GM19240 (cell line): ENCODE measurements around the gene FLNA.
"Not testable (repeated sequence)": the region's sequence is repeated elsewhere in the genome, so short reads cannot be mapped to it uniquely, and the experiment has no call there.

Experiments
- DNase-seq: peaks from one replicate; pipeline ENCODE4 v3.0.0; 2011; ENCODE audit warnings: low spot score; ENCODE audit not compliant: insufficient read length

FLNA gene

DNA sequence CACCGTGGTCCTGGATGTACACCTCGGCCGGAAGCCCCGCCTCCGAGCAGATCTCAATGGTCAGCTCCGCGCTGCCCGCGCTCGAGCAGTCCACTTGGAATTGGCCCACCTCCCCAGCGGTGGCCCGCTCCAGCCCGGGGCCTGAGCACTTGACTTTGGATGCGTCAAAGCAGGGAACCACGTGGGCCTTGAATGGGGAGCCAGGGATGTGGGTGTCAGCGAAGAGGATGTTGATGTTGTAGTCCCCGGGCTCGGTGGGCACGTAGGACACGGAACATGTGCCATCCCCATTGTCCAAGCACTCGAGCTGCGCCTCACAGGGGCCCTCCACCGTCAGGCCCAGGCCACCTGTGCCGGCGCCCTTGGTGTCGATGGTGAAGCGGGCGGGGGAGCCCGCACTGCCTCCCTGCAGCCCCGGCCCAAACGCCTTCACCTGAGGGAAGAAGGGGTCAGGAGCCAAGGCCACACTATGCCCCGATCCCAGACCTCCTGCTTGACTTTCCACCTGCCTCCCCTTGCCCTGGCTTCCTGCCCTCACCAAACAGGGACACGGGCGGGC lies 14.2 kb downstream of the FLNA start:
- DNase-seq: no peak

- no peak for DNase-seq
Observed at GRCh38 chrX:154359362-154360154, 14.9 kb downstream of the FLNA start.

DNA sequence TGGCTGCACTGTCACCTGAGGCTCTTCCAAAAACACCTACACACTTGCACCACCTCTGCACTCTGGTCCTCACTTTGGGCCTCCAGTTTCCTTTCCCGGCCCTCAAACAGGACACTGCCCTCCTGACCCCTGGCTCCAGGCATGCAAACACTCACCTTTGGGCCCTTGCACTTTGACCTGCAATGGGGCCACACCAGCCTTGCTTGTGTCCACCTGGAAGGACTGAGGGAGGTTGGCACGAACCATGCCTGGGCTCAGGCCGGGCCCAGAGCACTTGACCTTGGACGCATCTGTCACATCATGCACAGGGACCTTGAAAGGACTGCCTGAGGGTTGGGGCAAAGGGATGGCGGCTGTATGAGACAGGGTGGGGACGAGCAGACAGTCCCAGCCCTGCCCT lies 15.6 kb downstream of the FLNA start:
- no peak for DNase-seq

DNA sequence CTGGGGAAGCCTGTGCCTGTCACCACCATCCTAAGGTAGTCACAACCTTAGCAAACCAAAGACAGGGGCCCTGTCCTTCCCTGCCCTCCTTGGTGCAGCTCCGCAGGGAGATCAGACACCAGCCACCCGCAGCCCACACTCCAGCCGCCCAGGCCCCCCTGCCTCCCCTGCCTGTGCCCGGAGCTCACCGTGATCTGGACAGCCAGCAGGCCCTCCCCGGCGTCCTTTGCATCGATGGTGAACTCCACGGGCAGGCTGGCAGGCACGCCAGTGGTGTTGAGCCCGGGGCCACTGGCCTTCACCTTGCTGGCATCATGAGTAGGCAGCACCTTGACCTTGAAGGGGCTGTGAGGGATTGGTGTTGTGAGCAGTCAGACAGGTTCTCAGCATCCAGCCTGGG lies 16.4 kb downstream of the FLNA start:
- no peak for DNase-seq

DNA sequence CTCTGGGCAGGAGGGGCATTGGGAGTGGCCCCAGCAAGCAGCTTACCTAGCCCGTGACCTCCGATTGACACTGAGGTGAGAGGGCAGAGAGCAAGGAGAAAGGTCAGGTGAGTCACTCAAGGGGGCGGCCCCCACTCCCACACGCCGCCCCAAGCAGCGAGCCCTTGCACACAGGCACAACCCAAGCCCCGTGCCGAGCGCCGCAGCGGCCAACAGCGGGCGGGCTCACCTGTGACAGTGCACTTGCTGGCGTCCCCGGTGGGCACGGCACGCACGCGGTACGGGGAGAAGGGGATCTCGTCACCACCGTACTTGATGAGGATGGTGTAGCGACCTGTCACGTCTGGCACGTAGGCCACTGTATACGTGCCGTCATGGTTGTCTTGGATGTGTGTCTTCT lies 17.2 kb downstream of the FLNA start:
- no peak for DNase-seq

DNA sequence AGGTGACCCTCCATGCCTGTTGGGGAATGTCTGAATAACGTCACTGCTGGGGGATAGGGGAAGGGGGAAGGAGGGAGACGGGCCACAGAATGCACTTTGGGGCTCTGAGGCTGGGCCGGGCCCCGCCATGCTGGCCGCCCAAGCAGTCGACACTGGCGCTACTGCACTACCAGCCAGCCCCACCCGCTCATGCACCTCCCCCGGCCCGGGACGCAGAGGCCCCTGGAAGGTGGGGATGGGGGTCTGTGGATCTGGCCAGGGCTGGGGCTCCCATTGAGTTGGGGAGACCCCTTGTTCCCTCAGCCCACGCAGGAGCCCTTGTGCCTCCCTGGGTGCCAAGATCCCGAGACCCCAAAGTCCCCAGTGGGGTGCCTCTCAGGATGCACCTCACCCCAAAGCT lies 17.8 kb downstream of the FLNA start:
- no peak for DNase-seq

DNA sequence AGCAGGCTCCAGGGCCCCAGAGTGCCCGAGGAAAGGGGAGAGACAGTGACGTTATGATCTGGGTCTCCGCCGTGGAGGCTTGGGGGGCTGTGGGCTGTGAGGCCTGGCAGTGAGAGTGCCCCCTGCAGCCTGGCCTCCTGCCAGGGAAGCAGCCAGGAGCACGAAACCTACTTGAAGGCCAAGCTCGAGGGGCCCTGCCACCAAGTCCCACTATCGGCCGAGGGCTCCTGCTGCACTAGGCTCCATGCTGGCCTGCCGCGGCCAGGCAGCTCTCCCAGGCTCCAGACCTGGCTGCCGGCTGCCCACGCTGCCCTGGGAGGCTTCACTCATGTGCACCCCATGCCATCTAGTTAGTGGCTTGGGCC lies 18.7 kb downstream of the FLNA start:
- no peak for DNase-seq

DNA sequence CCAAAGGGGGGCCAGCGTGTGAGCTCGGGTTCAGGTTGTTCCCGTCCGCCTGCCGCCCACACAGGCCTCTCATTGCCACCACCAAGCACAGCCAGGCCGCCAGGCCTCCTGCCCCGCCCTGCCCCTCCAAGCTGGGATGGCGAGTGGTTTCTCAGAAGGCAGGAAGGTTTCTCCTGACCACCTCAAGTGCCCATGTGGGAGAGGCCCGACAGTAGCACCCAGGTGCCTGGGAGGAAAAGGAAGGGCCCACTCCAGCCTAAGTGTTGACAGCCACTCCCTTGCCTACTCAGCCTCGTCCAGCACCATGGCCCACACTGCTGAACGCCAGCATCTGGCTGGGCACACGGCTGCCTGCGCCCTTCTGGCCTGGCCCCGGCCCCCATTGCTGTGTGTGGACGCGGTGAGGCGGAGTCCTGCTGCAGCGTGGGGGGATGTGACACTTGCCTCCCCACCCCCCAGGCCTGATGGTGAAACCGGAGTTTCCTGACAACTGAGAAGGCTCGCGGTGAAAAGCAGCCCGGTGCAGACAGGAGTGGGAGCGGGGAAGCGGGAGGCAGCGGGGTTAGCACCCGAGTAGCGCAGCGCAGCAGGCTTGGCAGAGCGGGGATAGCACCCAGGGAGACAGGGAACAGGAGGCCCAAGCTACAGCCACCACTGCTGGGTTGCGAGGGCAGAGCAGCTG lies 19.2 kb downstream of the FLNA start:
- DNase-seq: no peak

DNA sequence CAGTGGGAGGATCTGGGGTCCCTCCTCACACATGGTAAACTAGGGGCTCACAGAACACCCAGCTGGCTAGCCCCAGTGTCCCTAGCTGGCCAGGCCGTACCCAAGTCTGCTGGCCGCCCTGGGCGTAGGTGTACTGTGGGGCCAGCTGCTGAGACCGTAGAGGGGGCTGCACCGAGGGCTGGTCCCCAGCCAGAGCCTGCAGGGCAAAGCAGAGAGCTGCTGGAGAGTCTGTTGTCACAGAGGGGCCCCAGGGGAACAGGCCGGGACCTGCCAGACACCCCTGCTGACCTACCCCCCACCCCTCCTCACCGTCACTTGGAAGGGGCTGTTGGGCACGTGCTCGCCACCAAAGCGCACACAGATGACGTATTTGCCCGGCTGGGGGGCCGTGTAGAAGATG lies 19.9 kb downstream of the FLNA start:
- DNase-seq: no peak

- no peak for DNase-seq
Observed at GRCh38 chrX:154354013-154354412, 20.4 kb downstream of the FLNA start.

DNA sequence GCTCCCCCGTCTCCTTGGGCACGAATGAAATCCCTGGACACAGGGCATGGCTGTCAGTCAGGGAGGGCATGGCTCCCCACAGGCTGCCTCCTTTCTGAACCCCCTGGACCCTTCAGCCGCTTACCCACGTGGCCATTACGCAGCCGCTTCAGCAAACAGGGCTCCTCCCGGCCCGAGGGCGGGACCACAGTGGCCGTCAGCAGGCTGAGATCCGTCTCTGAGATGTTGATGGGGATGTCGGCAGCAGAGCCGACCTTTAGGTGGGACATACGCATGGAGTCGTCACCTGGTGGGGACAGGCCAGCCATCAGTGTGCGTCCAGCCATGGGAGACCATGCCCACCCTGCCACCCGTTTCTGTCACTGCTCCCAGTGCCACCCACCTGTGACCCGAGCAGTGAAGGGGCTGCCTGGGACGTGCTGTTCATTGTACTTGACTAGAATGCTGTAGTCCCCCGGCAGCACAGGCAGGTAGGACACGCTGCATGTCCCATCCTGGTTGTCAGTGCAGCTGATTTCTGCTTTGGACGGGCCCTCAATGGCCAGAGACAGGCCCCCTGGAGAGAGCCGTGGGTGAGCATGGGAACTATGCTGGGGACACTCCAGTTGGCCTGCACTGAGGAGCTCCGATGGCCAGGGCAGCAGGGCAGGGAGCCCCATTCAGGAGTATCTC lies 21.1 kb downstream of the FLNA start:
- no peak for DNase-seq

DNA sequence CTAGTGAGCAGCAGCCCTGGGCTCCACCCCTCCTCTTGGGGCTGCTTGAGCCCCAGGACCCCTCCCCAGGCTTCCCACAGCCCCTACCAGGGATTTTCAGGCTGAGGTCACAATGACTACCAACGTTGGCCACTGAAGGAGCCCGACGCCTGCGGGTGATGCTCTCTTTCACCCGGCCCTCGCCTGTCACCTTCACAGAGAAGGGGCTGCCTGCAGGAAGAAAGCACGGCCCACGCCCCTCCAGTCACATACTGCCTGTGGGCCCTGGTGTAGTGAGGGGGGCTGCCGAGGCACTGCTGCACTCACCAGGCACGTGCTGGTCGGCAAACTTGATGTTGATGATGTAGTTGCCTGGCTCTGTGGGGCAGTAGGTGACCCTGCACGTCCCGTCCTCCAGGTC lies 22.0 kb downstream of the FLNA start:
- DNase-seq: no peak

DNA sequence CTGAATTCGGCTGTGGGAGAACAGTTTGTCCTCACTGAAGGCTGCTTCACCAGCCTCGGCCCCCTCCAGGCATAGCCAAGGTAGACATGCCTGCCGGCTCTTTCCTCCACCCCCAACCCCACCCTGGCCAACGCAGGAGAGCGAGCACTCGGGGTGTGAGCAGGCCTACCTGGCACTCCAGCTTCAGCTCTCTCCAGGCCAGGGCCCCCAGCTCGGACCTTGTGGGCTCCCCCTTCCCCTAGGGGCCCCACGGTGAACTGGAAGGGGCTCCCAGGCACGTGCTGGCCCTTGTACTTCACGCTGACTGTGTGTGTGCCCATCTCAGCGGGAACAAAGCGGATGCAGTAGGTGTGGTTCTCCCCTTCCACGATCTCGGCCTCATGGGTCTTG lies 22.4 kb downstream of the FLNA start:
- no peak for DNase-seq

GRCh38 chrX:154351183-154352011 lies 23.0 kb downstream of the FLNA start:
- no peak for DNase-seq

DNA sequence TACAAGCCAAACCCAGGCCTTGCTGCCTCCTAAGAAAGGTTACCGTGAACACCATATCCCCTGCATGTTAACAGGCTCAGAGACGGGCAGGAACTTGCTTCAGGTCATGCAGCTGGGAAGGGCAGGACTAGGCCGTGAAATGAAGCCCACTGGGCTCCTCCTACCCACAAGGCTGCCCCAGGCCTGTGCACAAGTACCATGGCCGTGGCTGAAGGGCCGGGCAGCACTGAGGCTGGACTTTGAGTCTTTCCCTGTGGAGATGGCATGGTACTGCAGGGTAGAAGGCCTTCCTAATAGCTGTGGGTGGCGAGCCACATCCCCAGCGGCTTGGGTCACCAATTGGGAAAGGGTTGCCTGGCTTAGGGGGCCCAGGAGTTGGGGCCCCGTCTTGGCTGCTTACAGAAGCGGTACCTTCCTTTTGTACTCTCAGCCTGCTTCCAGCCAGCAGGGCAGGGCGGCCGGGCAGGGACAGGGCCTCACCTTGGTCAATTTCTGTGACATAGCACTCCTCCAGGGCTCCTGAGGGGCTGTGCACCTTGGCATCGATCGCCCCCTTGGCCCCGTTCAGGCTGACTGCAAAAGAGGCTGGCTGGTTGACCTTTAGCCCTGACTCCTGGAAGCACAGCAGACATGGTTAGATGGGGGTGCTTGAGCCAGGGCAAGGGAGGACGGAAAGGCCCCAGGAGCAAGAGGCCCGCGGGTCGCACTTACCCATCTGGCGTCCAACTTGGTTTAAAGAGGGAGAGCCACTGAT lies 23.8 kb downstream of the FLNA start:
- DNase-seq: no peak

- DNase-seq: no peak
Observed at GRCh38 chrX:154349979-154350378, 24.5 kb downstream of the FLNA start.

- DNase-seq: no peak
Observed at GRCh38 chrX:154349359-154349935, 25.0 kb downstream of the FLNA start.

- no peak for DNase-seq
Observed at GRCh38 chrX:154348646-154349358, 25.6 kb downstream of the FLNA start.

DNA sequence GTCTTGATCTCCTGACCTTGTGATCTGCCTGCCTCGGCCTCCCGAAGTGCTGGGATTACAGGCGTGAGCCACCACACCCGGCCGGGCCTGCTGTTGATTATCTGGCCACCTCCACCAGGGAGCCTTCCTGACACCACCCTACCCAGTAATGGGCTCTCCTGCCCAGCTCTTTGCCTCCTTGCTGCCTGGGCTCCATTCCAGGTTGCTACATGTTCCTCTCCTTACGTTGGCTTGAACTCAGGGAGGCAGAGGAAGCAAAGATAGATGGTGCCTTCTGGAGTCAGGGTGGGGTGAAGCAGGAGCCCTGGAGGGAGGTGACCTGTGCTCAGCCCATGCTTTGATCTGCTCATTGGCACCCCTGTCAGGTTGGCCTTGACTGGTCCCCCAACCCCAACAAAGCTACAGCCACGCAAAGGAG lies 26.3 kb downstream of the FLNA start:
- DNase-seq: no peak

DNA sequence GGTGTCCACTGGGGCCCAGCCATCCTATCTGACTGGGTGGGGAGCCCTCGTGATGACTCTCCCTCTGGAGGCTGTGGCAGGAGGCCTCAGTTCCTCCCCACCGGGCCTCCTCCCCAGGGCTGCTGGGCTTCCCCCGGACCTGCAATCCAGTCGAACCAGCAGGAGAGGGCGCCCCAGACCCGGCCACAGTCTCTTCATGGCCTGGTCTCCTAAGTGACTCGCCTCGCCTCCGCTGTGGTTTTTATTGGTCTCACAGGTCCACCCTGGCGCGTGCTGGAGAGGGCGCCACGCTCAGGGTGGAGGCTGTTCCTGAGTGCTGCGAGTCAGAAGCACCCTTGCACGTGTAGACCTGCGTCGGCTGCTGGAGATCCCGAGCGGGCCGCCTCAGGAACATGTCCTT lies 30.8 kb downstream of the FLNA start:
- DNase-seq: not testable (repeated sequence)
